ENCODE results near the gene SMS.

The SMS gene

DNA sequence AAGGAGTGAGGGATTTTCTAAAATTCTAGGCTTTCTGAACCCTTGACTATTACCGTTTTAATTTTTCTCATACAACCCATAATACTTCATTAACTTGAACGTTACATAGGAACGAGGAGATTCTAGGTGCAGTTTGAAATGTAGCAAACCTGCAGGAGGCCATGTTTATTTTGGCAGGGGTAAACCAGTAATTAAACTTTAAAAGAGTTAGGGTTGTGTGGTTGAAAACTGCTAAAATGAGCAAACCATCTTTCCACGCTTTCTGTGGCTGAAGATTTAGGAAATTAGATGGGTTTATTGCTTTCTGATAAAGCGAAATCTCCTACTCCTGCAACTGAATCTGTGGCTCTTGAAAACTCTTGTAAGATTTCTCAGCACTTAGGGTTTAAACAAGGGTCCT lies 93.3 kb downstream of the SMS start:
- TF ChIP-seq TEAD4 (IDR thresholded peaks at IDR 0.05) (no peak), EGR1 (IDR thresholded peaks at IDR 0.05) (no peak), MAX (IDR thresholded peaks at IDR 0.05) (no peak), TCF12 (IDR thresholded peaks at IDR 0.05; ENCODE audit: low read depth) (no peak), RAD21 (IDR thresholded peaks at IDR 0.05; ENCODE audit: low read depth) (no peak), CREB1 (IDR thresholded peaks at IDR 0.05; ENCODE audit: low read depth) (no peak), REST (IDR thresholded peaks at IDR 0.05; ENCODE audit: low read depth) (no peak), CEBPB (IDR thresholded peaks at IDR 0.05) (no peak)
- TF ChIP-seq, protein P1, sequence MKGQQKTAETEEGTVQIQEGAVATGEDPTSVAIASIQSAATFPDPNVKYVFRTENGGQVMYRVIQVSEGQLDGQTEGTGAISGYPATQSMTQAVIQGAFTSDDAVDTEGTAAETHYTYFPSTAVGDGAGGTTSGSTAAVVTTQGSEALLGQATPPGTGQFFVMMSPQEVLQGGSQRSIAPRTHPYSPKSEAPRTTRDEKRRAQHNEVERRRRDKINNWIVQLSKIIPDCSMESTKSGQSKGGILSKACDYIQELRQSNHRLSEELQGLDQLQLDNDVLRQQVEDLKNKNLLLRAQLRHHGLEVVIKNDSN (IDR thresholded peaks at IDR 0.05), result no peak

DNA sequence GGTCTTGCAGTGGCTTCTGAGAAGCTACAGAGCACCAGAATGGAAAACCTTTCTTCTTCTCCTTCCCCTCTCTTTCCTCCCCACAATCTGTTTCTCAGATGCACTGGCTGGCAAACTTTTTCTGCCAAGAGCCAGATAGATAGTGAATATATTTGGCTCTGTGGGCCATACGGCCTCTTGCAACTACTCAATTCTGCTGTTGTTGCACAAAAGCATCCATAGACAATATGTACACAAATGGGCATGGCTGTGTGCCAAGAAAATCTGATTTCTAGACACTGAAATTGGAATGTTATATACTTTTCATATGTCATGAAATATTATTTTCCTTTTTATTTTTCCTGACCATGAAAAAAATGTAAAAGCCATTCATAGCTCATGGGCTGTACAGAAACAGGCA lies 94.7 kb downstream of the SMS start:
- TF ChIP-seq YY1 (IDR thresholded peaks at IDR 0.05; ENCODE audit: low read depth) (no peak), TCF12 (IDR thresholded peaks at IDR 0.05; ENCODE audit: low read depth) (no peak), MAX (IDR thresholded peaks at IDR 0.05) (no peak), EP300 (IDR thresholded peaks at IDR 0.05; ENCODE audit: borderline replicate concordance) (no peak), ZBTB7A (IDR thresholded peaks at IDR 0.05; ENCODE audit: low read depth) (no peak), CREB1 (IDR thresholded peaks at IDR 0.05; ENCODE audit: low read depth) (no peak)

DNA sequence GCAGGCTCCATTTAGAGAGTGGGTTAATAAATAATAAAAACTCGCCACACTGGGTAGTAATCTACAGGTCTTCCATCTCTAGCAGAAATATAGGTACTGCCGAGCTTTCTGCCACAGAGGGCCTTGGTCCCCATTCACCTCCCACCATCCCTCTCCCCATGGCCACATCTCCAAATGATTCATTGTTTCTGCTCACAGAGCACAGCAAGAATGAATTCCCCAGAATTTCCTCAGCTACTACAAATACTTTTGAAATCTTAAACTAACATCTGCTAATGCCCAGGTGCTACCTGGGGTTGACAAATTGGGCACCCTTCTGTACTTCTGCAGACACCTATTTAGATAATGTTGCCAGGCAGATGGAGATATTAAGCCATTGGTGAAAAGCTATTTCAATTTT lies 96.7 kb downstream of the SMS start:
- TF ChIP-seq NFIC (IDR thresholded peaks at IDR 0.05) (no peak), REST (IDR thresholded peaks at IDR 0.05; ENCODE audit: low read depth) (no peak), EGR1 (IDR thresholded peaks at IDR 0.05) (no peak), FOXM1 (IDR thresholded peaks at IDR 0.05; ENCODE audit: borderline replicate concordance, low read depth) (no peak), ZBTB7A (IDR thresholded peaks at IDR 0.05; ENCODE audit: low read depth) (no peak)

GRCh38 chrX:22037911-22038537 lies 97.5 kb downstream of the SMS start:
- TF ChIP-seq EGR1 (IDR thresholded peaks at IDR 0.05), result no peak
- no peak for TF ChIP-seq YY1 (IDR thresholded peaks at IDR 0.05; ENCODE audit: low read depth)
- TF ChIP-seq EP300 (IDR thresholded peaks at IDR 0.05; ENCODE audit: borderline replicate concordance), result no peak
- no peak for TF ChIP-seq REST (IDR thresholded peaks at IDR 0.05; ENCODE audit: low read depth)
- TF ChIP-seq TCF12 (IDR thresholded peaks at IDR 0.05; ENCODE audit: low read depth), result no peak
- no peak for TF ChIP-seq FOXM1 (IDR thresholded peaks at IDR 0.05; ENCODE audit: borderline replicate concordance, low read depth)
- no peak for TF ChIP-seq ZBTB7A (IDR thresholded peaks at IDR 0.05; ENCODE audit: low read depth)
- no peak for TF ChIP-seq TAF1 (IDR thresholded peaks at IDR 0.05; ENCODE audit: low read depth)
- TF ChIP-seq MAX (IDR thresholded peaks at IDR 0.05), result no peak
- TF ChIP-seq CEBPB (IDR thresholded peaks at IDR 0.05), result no peak
- no peak for TF ChIP-seq TEAD4 (IDR thresholded peaks at IDR 0.05)
- TF ChIP-seq CREB1 (IDR thresholded peaks at IDR 0.05; ENCODE audit: low read depth), result no peak
- TF ChIP-seq, protein P1 (IDR thresholded peaks at IDR 0.05), result no peak
- no peak for TF ChIP-seq RAD21 (IDR thresholded peaks at IDR 0.05; ENCODE audit: low read depth)

GRCh38 chrX:22039541-22039940 lies 99.0 kb downstream of the SMS start:
- TF ChIP-seq FOXM1 (IDR thresholded peaks at IDR 0.05; ENCODE audit: borderline replicate concordance, low read depth) (no peak), TCF12 (IDR thresholded peaks at IDR 0.05; ENCODE audit: low read depth) (no peak), YY1 (IDR thresholded peaks at IDR 0.05; ENCODE audit: low read depth) (no peak), CREB1 (IDR thresholded peaks at IDR 0.05; ENCODE audit: low read depth) (no peak), EGR1 (IDR thresholded peaks at IDR 0.05) (no peak), EP300 (IDR thresholded peaks at IDR 0.05; ENCODE audit: borderline replicate concordance) (no peak), MAX (IDR thresholded peaks at IDR 0.05) (no peak), ZBTB7A (IDR thresholded peaks at IDR 0.05; ENCODE audit: low read depth) (no peak), CEBPB (IDR thresholded peaks at IDR 0.05) (no peak), REST (IDR thresholded peaks at IDR 0.05; ENCODE audit: low read depth) (no peak)

Data from Ishikawa (cell line).